Activated T-helper 1 cell treated with Interleukin-2 at 50 U/mL for 16 hours (primary cell): Measurements from ENCODE around the gene GRAMD2B.

Experiments used
- DNase-seq: peaks from one replicate; pipeline ENCODE4 v3.0.0-alpha.2; 2020; ENCODE audit warnings: low read depth

GRAMD2B gene

GRCh38 chr5:126540631-126541030 lies 117.4 kb downstream of the GRAMD2B start:
- no peak for DNase-seq

GRCh38 chr5:126542441-126542840 lies 119.2 kb downstream of the GRAMD2B start:
- DNase-seq, result no peak

GRCh38 chr5:126543009-126543408 lies 119.8 kb downstream of the GRAMD2B start:
- no peak for DNase-seq

- DNase-seq, result no peak
Observed at GRCh38 chr5:126543660-126544059, 120.5 kb downstream of the GRAMD2B start.
